Panc1 (cell line): ENCODE data around the gene LRFN2. TPM values are rescaled to one million over a fixed set of nuclear protein-coding genes. Genes with fewer than 3 reads are reported as not detected.

Experiments
- ATAC-seq: fragments of 200-7000 bp; cut with Tn5 transposase; 2 replicates; pipeline ENCODE4 v1.9.1; 2020; ENCODE audit warnings: mild to moderate bottlenecking, moderate library complexity
- BruUV-seq: library from RNA; stranded (reverse); fragments of 400-500 nt; replicated peaks from 2 replicates; lab custom pipeline; 2021; lab: Mats Ljungman, UMichigan
- CTCF ChIA-PET: fragments of 300-600 bp; sonication (Branson Sonifier 250); formaldehyde crosslinking; loops from one replicate; lab custom pipeline; 2022; ENCODE audit warnings: antibody characterized with exemption; lab: Charles Lee
- POLR2A ChIA-PET: fragments of 300-600 bp; sonication (Branson Sonifier 250); formaldehyde crosslinking; loops from one replicate; lab custom pipeline; 2022; ENCODE audit warnings: antibody characterized with exemption; lab: Charles Lee
- DNase-seq: peaks from one replicate; pipeline ENCODE4 v3.0.0-alpha.2; 2010; ENCODE audit warnings: low read depth, low spot score
- H3K27ac ChIP-seq: 2 replicates; pipeline ENCODE4 v1.5.1; 2011; ENCODE audit warnings: mild to moderate bottlenecking, low read length, inconsistent platforms
- H3K27me3 ChIP-seq: fragments of 200-500 bp; sonication (Bioruptor generic); 2 replicates; pipeline ENCODE4 v1.6.0; 2014; ENCODE audit warnings: low read length, inconsistent platforms; ENCODE audit not compliant: control insufficient read depth, insufficient read depth
- H3K36me3 ChIP-seq: fragments of 200-500 bp; sonication (Bioruptor generic); 2 replicates; pipeline ENCODE4 v1.5.1; 2014; ENCODE audit warnings: inconsistent platforms, mild to moderate bottlenecking, low read length, moderate library complexity; ENCODE audit not compliant: control insufficient read depth, insufficient read depth
- H3K4me1 ChIP-seq: 2 replicates; pipeline ENCODE4 v1.5.1; 2011; ENCODE audit warnings: inconsistent platforms, mild to moderate bottlenecking, low read length, moderate library complexity; ENCODE audit not compliant: control insufficient read depth, insufficient read depth
- H3K4me3 ChIP-seq, 2 experiments: 2 replicates each; pipeline ENCODE4 v1.5.1; 2011 to 2012; ENCODE audit warnings: low read depth in 2 of 2, low read length in 2 of 2, mild to moderate bottlenecking in 2 of 2, inconsistent platforms in 1 of 2, moderate library complexity in 1 of 2
- H3K9me3 ChIP-seq: fragments of 200-500 bp; sonication (Bioruptor generic); 2 replicates; pipeline ENCODE4 v1.5.1; 2014; ENCODE audit warnings: low read depth, mild to moderate bottlenecking, inconsistent platforms, low read length, moderate library complexity; ENCODE audit not compliant: control insufficient read depth, insufficient read depth
- CTCF ChIP-seq: fragments of 450-650 bp; IDR thresholded peaks from 2 replicates; pipeline ENCODE4 v1.5.1; 2017; ENCODE audit warnings: mild to moderate bottlenecking
- POLR2AphosphoS5 ChIP-seq: IDR thresholded peaks from 2 replicates; pipeline ENCODE4 v1.6.1; 2012; ENCODE audit warnings: mild to moderate bottlenecking, low read depth, low read length, moderate library complexity
- REST ChIP-seq, 2 experiments: IDR thresholded peaks; 2 replicates each; pipeline ENCODE4 v1.6.1; 2011 to 2012; ENCODE audit warnings: low read depth in 2 of 2, control low read depth in 1 of 2, low read length in 1 of 2, mild to moderate bottlenecking in 1 of 2, moderate library complexity in 1 of 2; ENCODE audit not compliant: insufficient read depth in 1 of 2
- SIN3A ChIP-seq: IDR thresholded peaks from 2 replicates; pipeline ENCODE4 v1.6.1; 2012; ENCODE audit warnings: low read depth, mild to moderate bottlenecking, low read length, moderate library complexity, borderline replicate concordance; ENCODE audit not compliant: insufficient read depth
- TCF7L2 ChIP-seq: IDR thresholded peaks from 2 replicates; pipeline ENCODE4 v1.6.1; 2011; ENCODE audit warnings: mild to moderate bottlenecking, low read depth, low read length, inconsistent platforms
- in situ Hi-C: cut with HindIII; loops from 2 replicates; pipeline ENCODE4 v1.10.0; 2016; ENCODE audit warnings: low sequenced_read_pairs, low pct_unique_long_range_greater_than_20kb
- intact Hi-C: fragments of 100-400 bp; cut with micrococcal nuclease; formaldehyde crosslinking; loops from one replicate; pipeline ENCODE4 v1.10.0; 2022; ENCODE audit not compliant: unreplicated experiment
- total RNA-seq: library from RNA; stranded (reverse); gene quantifications from one replicate; pipeline ENCODE4 v1.2.1, GENCODE V29; 2021; ENCODE audit not compliant: unreplicated experiment

LRFN2 gene
- total RNA-seq, 1 experiment from 2014 or later = 0.05 TPM

GRCh38 chr6:40398034-40398691, 189.0 kb downstream of the LRFN2 start (continued):
- no peak for TF ChIP-seq TCF7L2

GRCh38 chr6:40397287-40398033, 189.7 kb downstream of the LRFN2 start:
- H3K36me3 ChIP-seq = no peaks in the 10 kb centered on the region
- H3K4me1 ChIP-seq = no peaks in the 10 kb centered on the region
- BruUV-seq = no TSS peak
- DNase-seq = no peak
- no peak for ATAC-seq
- H3K27me3 ChIP-seq = no peaks in the 10 kb centered on the region
- H3K4me3 ChIP-seq = no peak overlapping the region
- in situ Hi-C loops (no loop called here), intact Hi-C loops (no loop called here)
- no peaks in the 10 kb centered on the region for H3K9me3 ChIP-seq
- no peak overlapping the region for H3K27ac ChIP-seq
- ChIA-PET CTCF (no interaction called here), POLR2A (no interaction called here)
- TF ChIP-seq SIN3A = no peak
- no peak for TF ChIP-seq POLR2AphosphoS5
- no peak for TF ChIP-seq CTCF
- TF ChIP-seq TCF7L2 = no peak
- TF ChIP-seq REST (IDR thresholded peaks at IDR 0.05; ENCODE audit: insufficient read depth in 1 of 2, low read depth in 2 of 2, low read length in 1 of 2) = no peak

GRCh38 chr6:40395698-40396076, 191.5 kb downstream of the LRFN2 start:
- intact Hi-C loops (no loop called here), in situ Hi-C loops (no loop called here)
- H3K9me3 ChIP-seq = no peaks in the 10 kb centered on the region

More at GRCh38 chr6:40395698-40396076, 191.5 kb downstream of the LRFN2 start:
- no peak overlapping the region for H3K27ac ChIP-seq
- no peak overlapping the region for H3K4me3 ChIP-seq
- POLR2A ChIA-PET = no interaction called here
- H3K36me3 ChIP-seq = no peaks in the 10 kb centered on the region
- H3K4me1 ChIP-seq = no peaks in the 10 kb centered on the region
- DNase-seq (no peak), ATAC-seq (no peak)
- BruUV-seq = no TSS peak
- CTCF ChIA-PET = no interaction called here
- TF ChIP-seq TCF7L2 = no peak
- TF ChIP-seq CTCF = no peak
- TF ChIP-seq POLR2AphosphoS5 = no peak
- no peak for TF ChIP-seq SIN3A
- no peak for TF ChIP-seq REST (IDR thresholded peaks at IDR 0.05; ENCODE audit: insufficient read depth in 1 of 2, low read depth in 2 of 2, low read length in 1 of 2)
- no peaks in the 10 kb centered on the region; the same call in 1 of the 2 replicates for H3K27me3 ChIP-seq
